Keratinocyte (primary cell): Measurements from ENCODE around the gene C2.

Source experiments
- EZH2 ChIP-seq: IDR thresholded peaks from one replicate; pipeline ENCODE4 v1.6.1; 2012; ENCODE audit warnings: inconsistent platforms, mild to moderate bottlenecking, low read length, moderate library complexity
- TF ChIP-seq, protein P1 (sequence below), 3 experiments: IDR thresholded peaks in 1 of 3; conservative IDR thresholded peaks in 1 of 3; optimal IDR thresholded peaks in 1 of 3; 2 replicates in 2 of 3; 3 replicates in 1 of 3; pipeline versions ENCODE3 to v1.5.1; 2011; ENCODE audit warnings: low read length in 3 of 3, mild to moderate bottlenecking in 3 of 3, moderate library complexity in 2 of 3, control low read depth in 1 of 3, inconsistent platforms in 1 of 3; ENCODE audit not compliant: insufficient read depth in 2 of 3; ENCODE audit errors: extremely low read depth in 1 of 3

DNA sequence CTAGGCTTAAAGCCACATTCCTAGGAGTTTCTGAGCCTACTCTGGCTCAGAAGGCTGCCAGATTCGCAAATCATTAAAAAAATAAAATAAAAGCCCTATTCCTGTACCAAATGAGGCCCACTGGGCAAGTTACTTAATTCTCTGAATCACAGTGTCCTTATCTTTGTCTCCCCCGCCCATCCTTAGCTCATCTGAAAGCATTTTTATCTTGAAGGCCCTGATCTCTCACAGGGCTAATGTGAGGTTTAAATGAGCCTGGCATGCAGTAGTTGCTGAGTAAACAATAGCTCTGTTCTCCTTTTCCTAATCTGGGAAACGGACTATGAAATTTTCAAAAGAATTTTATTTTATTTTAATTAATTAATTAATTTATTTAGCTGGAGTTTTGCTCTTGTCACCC, 23.6 kb upstream of the C2 start:
- TF ChIP-seq, protein P1, sequence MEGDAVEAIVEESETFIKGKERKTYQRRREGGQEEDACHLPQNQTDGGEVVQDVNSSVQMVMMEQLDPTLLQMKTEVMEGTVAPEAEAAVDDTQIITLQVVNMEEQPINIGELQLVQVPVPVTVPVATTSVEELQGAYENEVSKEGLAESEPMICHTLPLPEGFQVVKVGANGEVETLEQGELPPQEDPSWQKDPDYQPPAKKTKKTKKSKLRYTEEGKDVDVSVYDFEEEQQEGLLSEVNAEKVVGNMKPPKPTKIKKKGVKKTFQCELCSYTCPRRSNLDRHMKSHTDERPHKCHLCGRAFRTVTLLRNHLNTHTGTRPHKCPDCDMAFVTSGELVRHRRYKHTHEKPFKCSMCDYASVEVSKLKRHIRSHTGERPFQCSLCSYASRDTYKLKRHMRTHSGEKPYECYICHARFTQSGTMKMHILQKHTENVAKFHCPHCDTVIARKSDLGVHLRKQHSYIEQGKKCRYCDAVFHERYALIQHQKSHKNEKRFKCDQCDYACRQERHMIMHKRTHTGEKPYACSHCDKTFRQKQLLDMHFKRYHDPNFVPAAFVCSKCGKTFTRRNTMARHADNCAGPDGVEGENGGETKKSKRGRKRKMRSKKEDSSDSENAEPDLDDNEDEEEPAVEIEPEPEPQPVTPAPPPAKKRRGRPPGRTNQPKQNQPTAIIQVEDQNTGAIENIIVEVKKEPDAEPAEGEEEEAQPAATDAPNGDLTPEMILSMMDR (optimal IDR thresholded peaks at IDR 0.05 in 1 of 3, IDR thresholded peaks at IDR 0.05 in 1 of 3, conservative IDR thresholded peaks at IDR 0.05 in 1 of 3; ENCODE audit: extremely low read depth in 1 of 3, insufficient read depth in 2 of 3, low read length in 3 of 3): no peak
- no peak for TF ChIP-seq EZH2
